HepG2 (cell line): ENCODE data around the gene NR3C2. TPM values are rescaled to one million over a fixed set of nuclear protein-coding genes. Genes with fewer than 3 reads are reported as not detected.

Experiments used
- ATAC-seq: fragments of 200-7000 bp; cut with Tn5 transposase; 3 replicates; pipeline ENCODE4 v1.9.1; 2020; ENCODE audit warnings: mild to moderate bottlenecking, moderate library complexity
- BruUV-seq: library from RNA; stranded (reverse); fragments of 400-500 nt; replicated peaks from 2 replicates; lab custom pipeline; 2021; lab: Mats Ljungman, UMichigan
- CTCF ChIA-PET: fragments of 300-600 bp; formaldehyde crosslinking; extraction: SDS; loops from one replicate; lab custom pipeline; 2021; ENCODE audit warnings: low total read pairs, inconsistent platforms, low intra/inter-chr PET ratio; lab: Yijun Ruan, JAX
- POLR2A ChIA-PET: fragments of 350-600 bp; sonication (Branson Sonifier 250); formaldehyde crosslinking; loops from one replicate; lab custom pipeline; 2020; ENCODE audit warnings: antibody characterized with exemption, inconsistent platforms; lab: Yijun Ruan, JAX
- DNase-seq: peaks from one replicate; pipeline ENCODE4 v3.0.0-alpha.2; 2015; ENCODE audit warnings: low spot score
- FAIRE-seq: peaks from 3 replicates; lab custom pipeline; 2011; peaks lifted over from hg19 to GRCh38; lab: Jason Lieb, UNC
- H2AFZ ChIP-seq: one replicate; pipeline ENCODE4 v1.6.1; 2011; ENCODE audit warnings: low read length, inconsistent platforms
- H3K27ac ChIP-seq: fragments of 300-600 bp; 3 replicates; pipeline ENCODE4 v1.8.0; 2011; ENCODE audit warnings: mixed run types, mild to moderate bottlenecking, mixed read lengths, low read length, inconsistent platforms; ENCODE audit not compliant: insufficient read depth; ENCODE audit errors: extremely low read length
- H3K27me3 ChIP-seq, 2 experiments: fragments of 200-600 bp in 1 of 2; 2 replicates in 1 of 2; 3 replicates in 1 of 2; pipeline versions ENCODE4 v1.6.0 to v1.8.0; 2011; ENCODE audit warnings: low read length in 2 of 2, mild to moderate bottlenecking in 2 of 2, moderate library complexity in 2 of 2, inconsistent platforms in 1 of 2; ENCODE audit not compliant: insufficient read depth in 2 of 2, control insufficient read depth in 1 of 2
- H3K36me3 ChIP-seq, 2 experiments: fragments of 200-600 bp in 1 of 2; replicated peaks in 1 of 2; 2 replicates in 1 of 2; 3 replicates in 1 of 2; pipeline versions ENCODE4 v1.5.1 to v1.8.0; 2011; ENCODE audit warnings: low read length in 2 of 2, inconsistent platforms in 1 of 2; ENCODE audit not compliant: insufficient read depth in 2 of 2, control insufficient read depth in 1 of 2
- H3K4me1 ChIP-seq: 2 replicates; pipeline ENCODE4 v1.5.1; 2012; ENCODE audit warnings: low read length, inconsistent platforms; ENCODE audit not compliant: insufficient read depth
- H3K4me2 ChIP-seq: 2 replicates; pipeline ENCODE4 v1.6.0; 2011; ENCODE audit warnings: low read depth, low read length, inconsistent platforms
- H3K4me3 ChIP-seq, 3 experiments: fragments of 200-600 bp in 1 of 3; sonication (generic), shearing (Covaris generic) in 1 of 3; replicated peaks in 1 of 3; 2 replicates each; pipeline ENCODE4 v1.5.1; 2011 to 2016; ENCODE audit warnings: low read length in 3 of 3, inconsistent platforms in 2 of 3, low read depth in 2 of 3, mild to moderate bottlenecking in 2 of 3, control low read depth in 1 of 3, mixed read lengths in 1 of 3; ENCODE audit not compliant: insufficient read depth in 1 of 3
- H3K79me2 ChIP-seq: one replicate; pipeline ENCODE4 v1.6.1; 2011; ENCODE audit warnings: low read length, inconsistent platforms; ENCODE audit not compliant: insufficient read depth
- H3K9ac ChIP-seq: 2 replicates; pipeline ENCODE4 v1.6.0; 2011; ENCODE audit warnings: mild to moderate bottlenecking, low read depth, low read length, inconsistent platforms; ENCODE audit not compliant: insufficient read depth
- H3K9me3 ChIP-seq: 2 replicates; pipeline ENCODE4 v1.5.1; 2012; ENCODE audit warnings: mild to moderate bottlenecking, low read length
- H4K20me1 ChIP-seq: 2 replicates; pipeline ENCODE4 v1.6.0; 2011; ENCODE audit warnings: inconsistent platforms, mild to moderate bottlenecking, low read length, moderate library complexity; ENCODE audit not compliant: insufficient read depth
- FOXA3 ChIP-seq: IDR thresholded peaks from 2 replicates; pipeline ENCODE4 v1.6.1; 2016; ENCODE audit warnings: missing genetic modification reagents, missing compliant biosample characterization
- THAP9 ChIP-seq: sonication (generic); formaldehyde crosslinking; IDR thresholded peaks from 2 replicates; pipeline ENCODE4; 2020; ENCODE audit warnings: missing genetic modification reagents, mild to moderate bottlenecking, borderline replicate concordance
- ZC3H13 ChIP-seq: sonication (generic); formaldehyde crosslinking; IDR thresholded peaks from 2 replicates; pipeline ENCODE4 v1.8.1; 2023; ENCODE audit warnings: mild to moderate bottlenecking, missing genetic modification reagents, moderate library complexity
- ZHX2 ChIP-seq, 2 experiments: sonication (generic) in 1 of 2; formaldehyde crosslinking in 1 of 2; IDR thresholded peaks; 2 replicates each; pipeline versions ENCODE4 v1.6.1 to v1.9.0; 2014 to 2022; ENCODE audit warnings: antibody characterized with exemption in 1 of 2, borderline replicate concordance in 1 of 2, inconsistent platforms in 1 of 2, low read depth in 1 of 2, missing genetic modification reagents in 1 of 2
- ZKSCAN5 ChIP-seq: sonication (generic); formaldehyde crosslinking; IDR thresholded peaks from 2 replicates; pipeline ENCODE4 v1.5.1; 2020; ENCODE audit warnings: mild to moderate bottlenecking, missing genetic modification reagents
- ZNF282 ChIP-seq: fragments of 450-650 bp; IDR thresholded peaks from 2 replicates; pipeline ENCODE4 v1.6.1; 2018; ENCODE audit not compliant: partially characterized antibody
- ZNF503 ChIP-seq: sonication (generic); formaldehyde crosslinking; IDR thresholded peaks from 2 replicates; pipeline ENCODE4 v1.4.0; 2020; ENCODE audit warnings: missing genetic modification reagents
- ZNF546 ChIP-seq: sonication (generic); formaldehyde crosslinking; conservative IDR thresholded peaks from 2 replicates; pipeline ENCODE4 v1.8.1; 2023; ENCODE audit warnings: mild to moderate bottlenecking, missing genetic modification reagents
- ZNF607 ChIP-seq: sonication (generic); formaldehyde crosslinking; IDR thresholded peaks from 2 replicates; pipeline ENCODE4 v1.5.1; 2020; ENCODE audit warnings: missing genetic modification reagents, mild to moderate bottlenecking, borderline replicate concordance
- WGBS: methylation state at CpG from one replicate; pipeline ENCODE4 v1.1.6; 2017; ENCODE audit warnings: low lambda C conversion rate; 5-methylcytosine and 5-hydroxymethylcytosine counted together
- in situ Hi-C: cut with HindIII; loops from 2 replicates; pipeline ENCODE4 v1.10.0; 2017; ENCODE audit warnings: low pct_unique_long_range_greater_than_20kb; ENCODE audit not compliant: extremely low pct_ligation_motif_present
- intact Hi-C: fragments of 100-400 bp; cut with micrococcal nuclease; formaldehyde crosslinking; loops from one replicate; pipeline ENCODE4 v1.10.0; 2022; ENCODE audit not compliant: unreplicated experiment
- polyA plus RNA-seq, 8 experiments: library from polyadenylated mRNA; depleted of rRNA in 3 of 8; stranded (reverse) in 7 of 8; unstranded in 1 of 8; fragments of >200 nt; fragmentation: Illumina TruSeq in 4 of 8; extraction: Trizol in 4 of 8; gene quantifications; 2 replicates each; pipeline versions ENCODE4 v1.2.1 to v1.2.3, GENCODE V29; 2011 to 2016; ENCODE audit warnings: low read depth in 4 of 8, missing spikeins in 1 of 8, mixed read lengths in 1 of 8; ENCODE audit not compliant: insufficient read depth in 1 of 8
- total RNA-seq, 5 experiments: library from RNA; depleted of rRNA; stranded (reverse); fragments of >200 nt; fragmentation: Illumina TruSeq; extraction: Trizol; gene quantifications; 2 replicates each; pipeline ENCODE4 v1.2.3, GENCODE V29; 2016; ENCODE audit warnings: low read depth in 1 of 5
- TF ChIP-seq, protein P1 (sequence below): sonication (generic); formaldehyde crosslinking; IDR thresholded peaks from 2 replicates; pipeline ENCODE4 v1.8.0; 2023; ENCODE audit warnings: mild to moderate bottlenecking, missing genetic modification reagents

NR3C2 gene
- total and polyA plus RNA-seq, 2 of the 13 experiments (the other 11 are each of a cell fraction or from before 2014, with no cell fraction given), result 0.26 to 0.46 TPM

GRCh38 chr4:148229028-148229427 is 213.2 kb downstream of the NR3C2 start:
- BruUV-seq, result no TSS peak
- no peaks in the 10 kb centered on the region for H3K27me3 ChIP-seq
- H3K9ac ChIP-seq, result no peak overlapping the region
- intact Hi-C loops, result no loop called here
- H3K79me2 ChIP-seq, result no peaks in the 10 kb centered on the region
- H3K4me3 ChIP-seq, result no peak overlapping the region
- H3K27ac ChIP-seq, result no peak overlapping the region
- no peaks in the 10 kb centered on the region for H3K4me1 ChIP-seq
- ChIA-PET CTCF (no interaction called here), POLR2A (no interaction called here)
- in situ Hi-C loops, result no loop called here
- H4K20me1 ChIP-seq, result no peaks in the 10 kb centered on the region
- no peak for DNase-seq
- H3K36me3 ChIP-seq, result no peaks in the 10 kb centered on the region
- H2AFZ ChIP-seq, result no peak overlapping the region
- no peak for ATAC-seq
- FAIRE-seq, result no peak
- WGBS, result 11% methylated on average over 4 of the region's 4 CpGs
- H3K4me2 ChIP-seq, result no peak overlapping the region
- no peaks in the 10 kb centered on the region for H3K9me3 ChIP-seq
- TF ChIP-seq ZKSCAN5 (CRISPR knock-in tag) (no peak), ZNF503 (CRISPR knock-in tag) (no peak), ZNF546 (no peak), ZNF282 (no peak), ZHX2 (IDR thresholded peaks at IDR 0.05; ENCODE audit: low read depth) (no peak), ZHX2 (CRISPR knock-in tag; IDR thresholded peaks at IDR 0.05; ENCODE audit: borderline replicate concordance) (no peak), FOXA3 (no peak), ZNF607 (no peak), THAP9 (no peak), ZC3H13 (CRISPR knock-in tag) (no peak)
- TF ChIP-seq, protein P1, sequence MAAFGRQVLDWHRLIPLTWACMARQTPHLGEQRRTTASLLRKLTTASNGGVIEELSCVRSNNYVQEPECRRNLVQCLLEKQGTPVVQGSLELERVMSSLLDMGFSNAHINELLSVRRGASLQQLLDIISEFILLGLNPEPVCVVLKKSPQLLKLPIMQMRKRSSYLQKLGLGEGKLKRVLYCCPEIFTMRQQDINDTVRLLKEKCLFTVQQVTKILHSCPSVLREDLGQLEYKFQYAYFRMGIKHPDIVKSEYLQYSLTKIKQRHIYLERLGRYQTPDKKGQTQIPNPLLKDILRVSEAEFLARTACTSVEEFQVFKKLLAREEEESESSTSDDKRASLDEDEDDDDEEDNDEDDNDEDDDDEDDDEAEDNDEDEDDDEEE (CRISPR knock-in tag), result no peak
